NK-92 (cell line): ENCODE measurements around the gene CLUH.

ENCODE experiments used
- DNase-seq: peaks from one replicate; lab custom pipeline; 2025; ENCODE audit not compliant: unreplicated experiment; lab: John Stamatoyannopoulos, UW

Gene CLUH

GRCh38 chr17:2722611-2723010 lies 11.0 kb upstream of the CLUH start:
- no peak for DNase-seq

GRCh38 chr17:2721603-2722002 lies 10.0 kb upstream of the CLUH start:
- DNase-seq = no peak

GRCh38 chr17:2719861-2720260 lies 8.3 kb upstream of the CLUH start:
- DNase-seq = no peak

- DNase-seq = no peak
Observed at GRCh38 chr17:2718150-2718938, 6.8 kb upstream of the CLUH start.

- no peak for DNase-seq
Observed at GRCh38 chr17:2716649-2717048, 5.1 kb upstream of the CLUH start.

GRCh38 chr17:2713881-2714280 lies 2.3 kb upstream of the CLUH start:
- DNase-seq = no peak

- DNase-seq = no peak
Observed at GRCh38 chr17:2712300-2713043, 908 bp upstream of the CLUH start.

GRCh38 chr17:2710803-2711607 lies 559 bp downstream of the CLUH start:
- DNase-seq = no peak

GRCh38 chr17:2710071-2710802 lies 1.3 kb downstream of the CLUH start:
- no peak for DNase-seq

- DNase-seq = no peak
Observed at GRCh38 chr17:2709183-2709661, 2.3 kb downstream of the CLUH start.

- DNase-seq = no peak
Observed at GRCh38 chr17:2708585-2709182, 2.9 kb downstream of the CLUH start.

- no peak for DNase-seq
Observed at GRCh38 chr17:2707721-2708584, 3.6 kb downstream of the CLUH start.

- no peak for DNase-seq
Observed at GRCh38 chr17:2706911-2707510, 4.6 kb downstream of the CLUH start.

GRCh38 chr17:2705888-2706795 lies 5.4 kb downstream of the CLUH start:
- DNase-seq = no peak

- no peak for DNase-seq
Observed at GRCh38 chr17:2705263-2705662, 6.3 kb downstream of the CLUH start.

GRCh38 chr17:2704890-2705248 lies 6.7 kb downstream of the CLUH start:
- DNase-seq = no peak

- no peak for DNase-seq
Observed at GRCh38 chr17:2704031-2704889, 7.3 kb downstream of the CLUH start.
